T-helper 2 cell treated with Interferon-gamma antibody and Interleukin-4, amounts not matched to agents 5 μg/mL and 100 μg/mL, for 36 hours (primary cell): ENCODE measurements around the gene SCRG1.

Experiments used
- DNase-seq: peaks from one replicate; pipeline ENCODE4 v3.0.0; 2021; ENCODE audit warnings: low spot score
- H3K27ac Mint-ChIP-seq: one replicate; pipeline ENCODE4 v1.8.0; 2021; ENCODE audit warnings: mild to moderate bottlenecking, mixed read lengths
- H3K27me3 Mint-ChIP-seq: one replicate; pipeline ENCODE4 v1.8.0; 2021; ENCODE audit warnings: low read depth, mixed read lengths
- H3K36me3 Mint-ChIP-seq: one replicate; pipeline ENCODE4 v1.8.0; 2021; ENCODE audit warnings: low read depth, mixed read lengths
- H3K4me1 Mint-ChIP-seq: one replicate; pipeline ENCODE4 v1.8.0; 2021; ENCODE audit warnings: low read depth, mixed read lengths
- H3K4me3 Mint-ChIP-seq: one replicate; pipeline ENCODE4 v1.8.0; 2022; ENCODE audit warnings: mild to moderate bottlenecking, moderate library complexity, mixed read lengths
- H3K9me3 Mint-ChIP-seq: one replicate; pipeline ENCODE4 v1.8.0; 2021; ENCODE audit warnings: mixed read lengths

SCRG1 gene

DNA sequence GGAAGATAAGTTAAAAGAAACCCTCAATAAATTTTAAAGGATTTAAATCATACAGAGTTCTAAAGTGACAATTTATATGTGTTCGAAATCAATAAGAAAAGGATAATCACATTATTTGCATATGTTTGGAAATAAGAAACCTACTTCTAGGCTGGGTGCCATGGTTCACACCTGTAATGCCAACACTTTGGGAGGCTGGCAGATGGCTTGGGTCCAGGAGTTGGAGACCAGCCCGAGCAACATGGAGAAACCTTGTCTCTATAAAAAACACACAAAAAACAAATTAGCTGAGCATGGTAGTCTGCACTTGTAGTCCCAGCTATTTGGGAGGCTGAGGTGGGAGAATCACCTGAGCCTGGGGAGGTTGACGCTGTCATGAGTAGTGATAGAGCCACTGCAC is 36.2 kb downstream of the SCRG1 start:
- Mint-ChIP-seq H3K4me1 (peaks cover 28% of the 10 kb centered on the region), H3K4me3 (no peak overlapping the region), H3K36me3 (peaks cover 13% of the 10 kb centered on the region), H3K27me3 (peaks cover 2% of the 10 kb centered on the region), H3K9me3 (no peaks in the 10 kb centered on the region), H3K27ac (no peak overlapping the region)
- DNase-seq, result no peak

DNA sequence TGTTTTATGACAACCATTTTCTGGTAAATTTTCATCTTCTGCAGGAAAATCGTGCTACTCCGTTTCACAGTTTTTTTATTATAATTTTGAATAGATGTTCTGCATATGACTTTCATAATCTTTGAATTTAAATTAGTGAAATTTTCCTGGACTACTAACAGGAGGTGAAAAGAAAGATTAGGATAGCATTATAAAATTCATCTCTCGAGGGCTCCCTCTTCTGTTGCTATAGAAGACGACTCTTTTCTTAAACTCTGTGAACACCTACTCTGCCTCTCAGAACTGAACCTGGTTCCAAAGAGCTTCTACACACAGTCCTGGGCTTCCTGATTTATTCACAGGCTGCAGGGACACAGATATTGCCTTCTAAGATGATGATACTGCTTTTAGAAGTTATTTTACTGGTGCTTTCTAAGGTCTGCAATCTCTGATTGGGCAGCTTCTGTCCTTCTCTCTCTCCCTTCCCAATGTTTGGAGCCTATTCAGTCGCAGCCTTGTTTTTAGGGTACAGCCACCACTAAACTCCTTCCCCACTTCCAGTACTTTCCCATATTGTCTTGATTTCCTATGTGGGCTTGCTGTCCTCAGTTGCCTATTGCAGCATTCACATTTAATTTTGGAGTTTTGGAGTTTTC is 38.2 kb downstream of the SCRG1 start:
- Mint-ChIP-seq H3K27ac (no peak overlapping the region), H3K36me3 (peaks cover 10% of the 10 kb centered on the region), H3K4me1 (peaks cover 14% of the 10 kb centered on the region), H3K27me3 (peaks cover 2% of the 10 kb centered on the region), H3K4me3 (no peak overlapping the region), H3K9me3 (no peaks in the 10 kb centered on the region)
- DNase-seq, result no peak

DNA sequence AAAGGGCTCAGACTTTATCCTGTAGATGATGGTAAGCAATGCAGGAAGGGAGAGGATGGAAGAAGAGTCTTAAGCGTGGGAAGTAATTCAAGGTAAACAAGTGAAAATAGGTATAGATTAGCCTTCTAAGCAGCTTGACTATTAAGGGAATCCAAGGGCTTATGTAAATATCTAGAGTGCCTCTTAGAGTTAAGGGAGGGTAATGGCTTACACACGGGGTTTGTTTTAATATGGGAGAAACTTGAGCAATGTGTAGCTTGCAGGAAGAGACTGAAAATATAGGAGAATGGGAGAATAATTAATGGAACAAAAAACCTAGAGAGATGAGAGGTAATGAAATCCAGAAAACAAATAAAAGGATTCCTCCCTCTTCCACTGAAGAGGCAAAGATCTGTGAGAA is 41.0 kb downstream of the SCRG1 start:
- H3K27me3 Mint-ChIP-seq, result peaks cover 13% of the 10 kb centered on the region

GRCh38 chr4:173347467-173347866 is 51.4 kb downstream of the SCRG1 start:
- H3K9me3 Mint-ChIP-seq, result no peaks in the 10 kb centered on the region
- H3K27ac Mint-ChIP-seq, result no peak overlapping the region
- H3K27me3 Mint-ChIP-seq, result peaks cover 24% of the 10 kb centered on the region
- no peak overlapping the region for H3K4me3 Mint-ChIP-seq
- H3K36me3 Mint-ChIP-seq, result peaks cover 5% of the 10 kb centered on the region
- DNase-seq, result no peak
- peaks cover 8% of the 10 kb centered on the region for H3K4me1 Mint-ChIP-seq

More for the DNA sequence above, 41.0 kb downstream of the SCRG1 start:
- DNase-seq, result no peak
- Mint-ChIP-seq H3K27ac (no peak overlapping the region), H3K9me3 (no peaks in the 10 kb centered on the region), H3K36me3 (no peaks in the 10 kb centered on the region), H3K4me3 (no peak overlapping the region), H3K4me1 (peaks cover 5% of the 10 kb centered on the region)

- Mint-ChIP-seq H3K36me3 (peaks cover 5% of the 10 kb centered on the region), H3K4me1 (peaks cover 8% of the 10 kb centered on the region), H3K9me3 (no peaks in the 10 kb centered on the region), H3K27ac (no peak overlapping the region), H3K27me3 (peaks cover 22% of the 10 kb centered on the region), H3K4me3 (no peak overlapping the region)
- no peak for DNase-seq
These were observed 52.8 kb downstream of the SCRG1 start for GRCh38 chr4:173346074-173346473.

DNA sequence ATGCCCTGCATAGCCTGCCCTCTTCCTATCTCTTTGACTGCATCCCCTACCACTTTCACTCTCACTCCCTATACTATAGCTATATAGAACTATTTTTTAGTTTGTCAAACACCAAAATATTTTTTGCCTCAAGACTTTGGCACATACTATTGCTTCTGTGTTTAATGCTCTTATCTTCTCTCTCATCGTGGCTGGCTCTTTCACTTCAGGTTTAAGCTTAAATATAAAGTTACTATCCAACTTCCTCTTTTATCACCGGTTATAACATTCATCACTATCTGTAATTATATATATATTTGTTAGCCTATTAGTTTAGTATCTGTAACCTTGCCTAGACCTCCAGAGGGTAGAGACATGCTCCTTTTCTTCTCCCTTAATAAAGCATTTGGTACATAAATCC is 53.3 kb downstream of the SCRG1 start:
- Mint-ChIP-seq H3K4me3 (no peak overlapping the region), H3K27ac (no peak overlapping the region), H3K4me1 (peaks cover 8% of the 10 kb centered on the region), H3K36me3 (peaks cover 4% of the 10 kb centered on the region), H3K9me3 (no peaks in the 10 kb centered on the region), H3K27me3 (peaks cover 23% of the 10 kb centered on the region)
- no peak for DNase-seq

- Mint-ChIP-seq H3K27ac (no peak overlapping the region), H3K36me3 (no peaks in the 10 kb centered on the region), H3K27me3 (peaks cover 20% of the 10 kb centered on the region), H3K4me3 (no peak overlapping the region), H3K9me3 (no peaks in the 10 kb centered on the region), H3K4me1 (peaks cover 10% of the 10 kb centered on the region)
- no peak for DNase-seq
These were observed 55.0 kb downstream of the SCRG1 start for GRCh38 chr4:173343832-173344397.

GRCh38 chr4:173337463-173337862 is 61.5 kb downstream of the SCRG1 start:
- Mint-ChIP-seq H3K4me1 (peaks cover 24% of the 10 kb centered on the region), H3K27ac (no peak overlapping the region), H3K36me3 (peaks cover 18% of the 10 kb centered on the region), H3K9me3 (no peaks in the 10 kb centered on the region), H3K27me3 (peaks cover 5% of the 10 kb centered on the region), H3K4me3 (no peak overlapping the region)
- DNase-seq, result no peak

GRCh38 chr4:173334891-173335752 is 63.8 kb downstream of the SCRG1 start:
- Mint-ChIP-seq H3K27ac (peak overlapping the region; percentile 99), H3K4me3 (peak overlapping the region; percentile 97), H3K4me1 (peaks cover 37% of the 10 kb centered on the region), H3K36me3 (peaks cover 36% of the 10 kb centered on the region), H3K27me3 (peaks cover under 1% of the 10 kb centered on the region), H3K9me3 (no peaks in the 10 kb centered on the region)
- peak; percentile 70 for DNase-seq
